PFSK-1 (cell line): ENCODE data around the gene ETFRF1.

Experiments
- FOXP2 ChIP-seq: optimal IDR thresholded peaks from 2 replicates; pipeline ENCODE3; 2011; ENCODE audit warnings: borderline replicate concordance, control low read depth, inconsistent platforms; ENCODE audit not compliant: insufficient read depth; ENCODE audit errors: extremely low read length, extremely low read depth
- POLR2AphosphoS5 ChIP-seq: IDR thresholded peaks from 2 replicates; pipeline ENCODE4 v1.6.1; 2012; ENCODE audit warnings: low read depth, mild to moderate bottlenecking, control low read depth, low read length, moderate library complexity
- TAF1 ChIP-seq: IDR thresholded peaks from 2 replicates; pipeline ENCODE4 v1.6.1; 2012; ENCODE audit warnings: low read length, control low read depth, borderline replicate concordance; ENCODE audit not compliant: insufficient read depth

- TF ChIP-seq FOXP2 (no peak), TAF1 (no peak), POLR2AphosphoS5 (no peak)
Observed at GRCh38 chr12:25190793-25191192, 4.2 kb upstream of the ETFRF1 start.
